B cell (primary cell): ENCODE results near the gene ZEB1. TPM values are rescaled to one million over a fixed set of nuclear protein-coding genes. Genes with fewer than 3 reads are reported as not detected.

ENCODE experiments used
- ATAC-seq: fragments of 200-7000 bp; cut with Tn5 transposase; one replicate; pipeline ENCODE4 v1.10.0; 2021; ENCODE audit warnings: low read depth, mild to moderate bottlenecking, moderate number of reproducible peaks, moderate library complexity
- CTCF ChIA-PET: fragments of 350-600 bp; sonication (Branson Sonifier 250); formaldehyde crosslinking; loops from one replicate; lab custom pipeline; 2021; ENCODE audit warnings: antibody characterized with exemption, inconsistent platforms; lab: Charles Lee
- POLR2A ChIA-PET: fragments of 350-600 bp; sonication (Branson Sonifier 250); formaldehyde crosslinking; loops from one replicate; lab custom pipeline; 2021; ENCODE audit warnings: antibody characterized with exemption; lab: Charles Lee
- DNase-seq: peaks from one replicate; pipeline ENCODE4 v3.0.0; 2013
- H2AFZ ChIP-seq: 2 replicates; pipeline ENCODE4 v1.6.1; 2012; ENCODE audit warnings: mild to moderate bottlenecking, low read depth, low read length; ENCODE audit not compliant: insufficient read depth, poor library complexity, severe bottlenecking
- H3K27ac ChIP-seq, 2 donors: 1 replicate in 1 of 2; 2 replicates in 1 of 2; pipeline ENCODE4 v1.5.1; 2012 to 2013; ENCODE audit warnings: low read length in 2 of 2, mild to moderate bottlenecking in 2 of 2, moderate library complexity in 1 of 2
- H3K27me3 ChIP-seq, 4 experiments: fragments of 200-600 bp in 1 of 4; sonication (generic) in 1 of 4; replicated peaks in 1 of 4; 1 replicate in 2 of 4; 2 replicates in 2 of 4; pipeline versions ENCODE4 v1.6.1 to v1.7.0; 2013 to 2016; ENCODE audit warnings: low read length in 3 of 4, mild to moderate bottlenecking in 2 of 4, mixed read lengths in 1 of 4, moderate library complexity in 1 of 4; ENCODE audit not compliant: insufficient read depth in 4 of 4, control insufficient read depth in 3 of 4; ENCODE audit errors: control extremely low read depth in 1 of 4
- H3K36me3 ChIP-seq, 2 experiments: replicated peaks in 1 of 2; 1 replicate in 1 of 2; 2 replicates in 1 of 2; pipeline versions ENCODE4 v1.6.1 to v1.7.1; 2013; ENCODE audit warnings: low read length in 1 of 2; ENCODE audit not compliant: insufficient read depth in 2 of 2, control insufficient read depth in 1 of 2; ENCODE audit errors: control extremely low read depth in 1 of 2, extremely low read depth in 1 of 2
- H3K4me1 ChIP-seq, 2 donors: fragments of 200-600 bp in 1 of 2; sonication (generic) in 1 of 2; 1 replicate in 1 of 2; 2 replicates in 1 of 2; pipeline versions ENCODE4 v1.5.1 to v1.6.1; 2013 to 2017; ENCODE audit warnings: low read length in 2 of 2; ENCODE audit not compliant: control insufficient read depth in 2 of 2, insufficient read depth in 2 of 2
- H3K4me2 ChIP-seq: replicated peaks from 2 replicates; pipeline ENCODE3; 2012; ENCODE audit warnings: mild to moderate bottlenecking, low read depth, low read length; ENCODE audit not compliant: poor library complexity, severe bottlenecking
- H3K4me3 ChIP-seq, 5 experiments: fragments of 200-600 bp in 1 of 5; sonication (generic) in 1 of 5; 1 replicate in 3 of 5; 2 replicates in 2 of 5; pipeline versions ENCODE4 v1.5.1 to v1.7.0; 2011 to 2016; ENCODE audit warnings: low read length in 4 of 5, mild to moderate bottlenecking in 4 of 5, low read depth in 2 of 5, control low read depth in 1 of 5, moderate library complexity in 1 of 5; ENCODE audit not compliant: insufficient read depth in 1 of 5; ENCODE audit errors: control extremely low read depth in 1 of 5, extremely low read depth in 1 of 5
- H3K79me2 ChIP-seq: fragments of 200-600 bp; sonication (generic); one replicate; pipeline ENCODE4 v1.6.0; 2016; ENCODE audit warnings: low read length; ENCODE audit not compliant: control insufficient read depth, insufficient read depth
- H3K9ac ChIP-seq: fragments of 200-600 bp; sonication (generic); 2 replicates; pipeline ENCODE4 v1.6.1; 2017; ENCODE audit warnings: mild to moderate bottlenecking, low read length, moderate library complexity
- H3K9me3 ChIP-seq, 3 donors: one replicate each; pipeline versions ENCODE4 v1.6.1 to v1.7.1; 2013; ENCODE audit warnings: low read length in 2 of 3; ENCODE audit not compliant: control insufficient read depth in 2 of 3, insufficient read depth in 1 of 3; ENCODE audit errors: control extremely low read depth in 1 of 3
- H4K20me1 ChIP-seq: 2 replicates; pipeline ENCODE4 v1.6.0; 2012; ENCODE audit warnings: mild to moderate bottlenecking, low read length; ENCODE audit not compliant: insufficient read depth, control insufficient read depth, poor library complexity, severe bottlenecking
- H3K27ac Mint-ChIP-seq: one replicate; pipeline ENCODE4 v1.8.0; 2021; ENCODE audit warnings: mixed read lengths
- H3K27me3 Mint-ChIP-seq: one replicate; pipeline ENCODE4 v1.8.0; 2021; ENCODE audit warnings: mixed read lengths
- H3K4me1 Mint-ChIP-seq: one replicate; pipeline ENCODE4 v1.8.0; 2021; ENCODE audit warnings: mixed read lengths
- H3K4me3 Mint-ChIP-seq: one replicate; pipeline ENCODE4 v1.8.0; 2021; ENCODE audit warnings: mixed read lengths
- H3K9me3 Mint-ChIP-seq: one replicate; pipeline ENCODE4 v1.8.0; 2022; ENCODE audit warnings: mixed read lengths; ENCODE audit not compliant: insufficient read depth
- CTCF ChIP-seq: fragments of 200-600 bp; IDR thresholded peaks from one replicate; pipeline ENCODE4 v1.8.0; 2022; ENCODE audit warnings: antibody characterized with exemption, mild to moderate bottlenecking
- EZH2 ChIP-seq: IDR thresholded peaks from 2 replicates; pipeline ENCODE4 v1.6.1; 2012; ENCODE audit warnings: borderline replicate concordance, low read depth, mild to moderate bottlenecking, moderate library complexity, low read length; ENCODE audit not compliant: insufficient read depth, poor library complexity, severe bottlenecking
- WGBS: methylation state at CpG from one replicate; pipeline ENCODE4 v1.1.5; 2013; ENCODE audit warnings: missing lambda C conversion rate; ENCODE audit not compliant: insufficient coverage; 5-methylcytosine and 5-hydroxymethylcytosine counted together
- intact Hi-C: fragments of 100-400 bp; cut with micrococcal nuclease; formaldehyde crosslinking; loops from one replicate; pipeline ENCODE4 v1.10.0; 2022
- polyA plus RNA-seq: library from polyadenylated mRNA; depleted of rRNA; stranded (reverse); fragments of >200 nt; gene quantifications from 2 replicates; pipeline ENCODE4 v1.2.3, GENCODE V29; 2012
- total RNA-seq, 2 donors: library from RNA; stranded (reverse); fragments of 120-200 nt in 1 of 2; gene quantifications; 1 replicate in 1 of 2; 2 replicates in 1 of 2; pipeline versions ENCODE4 v1.2.3 to v1.2.4, GENCODE V29; 2013 to 2022

The ZEB1 gene
- total and polyA plus RNA-seq, 2 donors (not counting 1 experiment from before 2014, with no cell fraction given) = 11.2 to 96.7 TPM

- intact Hi-C loops = no loop called here
- CTCF ChIA-PET = no interaction called here
Observed at GRCh38 chr10:31274310-31274709, 44.7 kb upstream of the ZEB1 start.

More at GRCh38 chr10:31274310-31274709, 44.7 kb upstream of the ZEB1 start:
- Histone ChIP-seq H3K9ac (no peak overlapping the region), H3K79me2 (no peaks in the 10 kb centered on the region), H3K9me3 (peaks cover 0 to 4% (median 3%) of the 10 kb centered on the region in 3 donors), H2AFZ (no peak overlapping the region), H3K27me3 (no peaks in the 10 kb centered on the region), H4K20me1 (no peaks in the 10 kb centered on the region), H3K4me3 (no peak overlapping the region), H3K36me3 (no peaks in the 10 kb centered on the region), H3K4me1 (no peaks in the 10 kb centered on the region), H3K27ac (no peak overlapping the region), H3K4me2 (no peak overlapping the region)
- Mint-ChIP-seq H3K27me3 (no peaks in the 10 kb centered on the region), H3K9me3 (no peaks in the 10 kb centered on the region), H3K27ac (no peak overlapping the region), H3K4me1 (no peaks in the 10 kb centered on the region), H3K4me3 (no peak overlapping the region)
- no CpG with 5 or more reads among the region's 2 CpGs for WGBS
- ATAC-seq (no peak), DNase-seq (no peak)
- POLR2A ChIA-PET = no interaction called here
- TF ChIP-seq EZH2 (no peak), CTCF (no peak)
